Stimulated activated CD4-positive, alpha-beta T cell treated with anti-CD3 and anti-CD28 coated beads, Interleukin-2, amount 100 ng/mL, for 4 hours (primary cell): Measurements from ENCODE around the gene RNFT2.
"Not testable (repeated sequence)": the region's sequence is repeated elsewhere in the genome, so short reads cannot be mapped to it uniquely, and the experiment has no call there.

Experiments
- DNase-seq: peaks from one replicate; pipeline ENCODE4 v3.0.0-alpha.2; 2020; ENCODE audit warnings: low read depth

Gene RNFT2

GRCh38 chr12:116710370-116711150, 27.6 kb upstream of the RNFT2 start:
- no peak for DNase-seq

- no peak for DNase-seq
These were observed 25.4 kb upstream of the RNFT2 start for GRCh38 chr12:116712458-116713303.

- no peak for DNase-seq
These were observed 24.6 kb upstream of the RNFT2 start for GRCh38 chr12:116713527-116713926.

GRCh38 chr12:116714175-116714574, 23.9 kb upstream of the RNFT2 start:
- DNase-seq: no peak

GRCh38 chr12:116717466-116718437, 20.4 kb upstream of the RNFT2 start:
- no peak for DNase-seq

GRCh38 chr12:116718655-116719454, 19.3 kb upstream of the RNFT2 start:
- no peak for DNase-seq

GRCh38 chr12:116719731-116720528, 18.2 kb upstream of the RNFT2 start:
- DNase-seq: no peak

GRCh38 chr12:116722245-116722644, 15.9 kb upstream of the RNFT2 start:
- DNase-seq: no peak

- DNase-seq: no peak
These were observed 11.4 kb upstream of the RNFT2 start for GRCh38 chr12:116726694-116727093.

GRCh38 chr12:116727261-116727660, 10.9 kb upstream of the RNFT2 start:
- DNase-seq: no peak

GRCh38 chr12:116727891-116728290, 10.2 kb upstream of the RNFT2 start:
- no peak for DNase-seq

- no peak for DNase-seq
These were observed 6.3 kb upstream of the RNFT2 start for GRCh38 chr12:116731801-116732200.

GRCh38 chr12:116734156-116734768, 3.9 kb upstream of the RNFT2 start:
- no peak for DNase-seq

- DNase-seq: no peak
These were observed 3.0 kb upstream of the RNFT2 start for GRCh38 chr12:116735084-116735483.

- DNase-seq: no peak
These were observed 2.0 kb upstream of the RNFT2 start for GRCh38 chr12:116735951-116736599.

- no peak for DNase-seq
These were observed 947 bp upstream of the RNFT2 start for GRCh38 chr12:116736962-116737773.

- DNase-seq: no peak
These were observed 1.3 kb downstream of the RNFT2 start for GRCh38 chr12:116739381-116739887.

GRCh38 chr12:116742787-116743186, 4.7 kb downstream of the RNFT2 start:
- not testable (repeated sequence) for DNase-seq
